NCI-H2171 (cell line): Measurements from ENCODE around the gene IPO13.
A peak's percentile ranks its signal among the peaks of the same experiment; 100 is the strongest.

ENCODE experiments used
- DNase-seq: peaks from one replicate; lab custom pipeline; 2025; lab: John Stamatoyannopoulos, UW

The IPO13 gene

GRCh38 chr1:43973981-43974442 lies 27.3 kb downstream of the IPO13 start:
- no peak for DNase-seq

- DNase-seq, result peak; percentile 96
Measured at GRCh38 chr1:43974443-43975248, 27.9 kb downstream of the IPO13 start, which contains the start of gene ATP6V0B. Gene ATP6V0B, plus strand, starts transcription at chr1:43974960. Its CDS starts 81 bp downstream, at chr1:43975041.

- no peak for DNase-seq
Measured at GRCh38 chr1:43975249-43975961, 28.7 kb downstream of the IPO13 start.

- DNase-seq, result no peak
Measured at GRCh38 chr1:43976045-43976444, 29.3 kb downstream of the IPO13 start.

GRCh38 chr1:43976890-43977289 lies 30.1 kb downstream of the IPO13 start:
- DNase-seq, result no peak

- DNase-seq, result no peak
Measured at GRCh38 chr1:43977376-43978263, 30.9 kb downstream of the IPO13 start.

- DNase-seq, result no peak
Measured at GRCh38 chr1:43978264-43978550, 31.5 kb downstream of the IPO13 start.

GRCh38 chr1:43978551-43979260 lies 32.0 kb downstream of the IPO13 start, which contains the start of gene B4GALT2:
Gene B4GALT2, plus strand, starts transcription at chr1:43979210. Its CDS starts 1,951 bp downstream, at chr1:43981161.
- peak; percentile 27 for DNase-seq

GRCh38 chr1:43979261-43979527 lies 32.4 kb downstream of the IPO13 start:
- DNase-seq, result no peak

GRCh38 chr1:43979528-43980254 lies 32.9 kb downstream of the IPO13 start:
- DNase-seq, result no peak

GRCh38 chr1:43980255-43981134 lies 33.7 kb downstream of the IPO13 start:
- no peak for DNase-seq

GRCh38 chr1:43981135-43981491 lies 34.4 kb downstream of the IPO13 start:
- DNase-seq, result no peak

- no peak for DNase-seq
Measured at GRCh38 chr1:43981636-43982035, 34.9 kb downstream of the IPO13 start.

GRCh38 chr1:43982241-43982640 lies 35.5 kb downstream of the IPO13 start:
- no peak for DNase-seq

GRCh38 chr1:43982808-43983207 lies 36.1 kb downstream of the IPO13 start:
- DNase-seq, result no peak

GRCh38 chr1:43983253-43983899 lies 36.6 kb downstream of the IPO13 start:
- DNase-seq, result no peak

- no peak for DNase-seq
Measured at GRCh38 chr1:43984855-43985254, 38.1 kb downstream of the IPO13 start.

GRCh38 chr1:43985984-43986595 lies 39.3 kb downstream of the IPO13 start:
- no peak for DNase-seq

- no peak for DNase-seq
Measured at GRCh38 chr1:43986712-43987111, 40.0 kb downstream of the IPO13 start.
